Pancreas (tissue), 10 donors: Measurements from ENCODE around the gene E2F8. TPM values are rescaled to one million over a fixed set of nuclear protein-coding genes. Genes with fewer than 3 reads are reported as not detected.
"Not testable (repeated sequence)": the region's sequence is repeated elsewhere in the genome, so short reads cannot be mapped to it uniquely, and the experiment has no call there.

ENCODE experiments used
- ATAC-seq, 4 donors: fragments of 200-7000 bp; cut with Tn5 transposase; one replicate each; pipeline versions ENCODE4 v1.8.0 to v1.9.1; 2020; ENCODE audit warnings: mild to moderate bottlenecking in 4 of 4, moderate library complexity in 4 of 4
- DNase-seq, 6 donors: peaks; one replicate each; pipeline ENCODE4 v3.0.0-alpha.2; 2020
- FAIRE-seq: peaks from 2 replicates; lab custom pipeline; 2012; peaks lifted over from hg19 to GRCh38; lab: Jason Lieb, UNC
- H3K27ac ChIP-seq, 4 donors: fragments of 200-600 bp; sonication (generic); 1 replicate in 3 of 4; 2 replicates in 1 of 4; pipeline versions ENCODE4 v1.5.0 to v1.8.0; 2020
- H3K27me3 ChIP-seq, 4 donors: fragments of 200-600 bp; one replicate each; pipeline ENCODE4 v1.8.0; 2021
- H3K36me3 ChIP-seq, 3 donors: fragments of 200-600 bp; sonication (generic) in 1 of 3; one replicate each; pipeline versions ENCODE4 v1.5.0 to v1.8.0; 2020 to 2021
- H3K4me1 ChIP-seq, 3 donors: fragments of 200-600 bp; one replicate each; pipeline ENCODE4 v1.8.0; 2021
- H3K4me3 ChIP-seq, 4 donors: fragments of 200-600 bp; sonication (generic) in 2 of 4; one replicate each; pipeline versions ENCODE4 v1.5.0 to v1.8.0; 2020 to 2021
- H3K9me3 ChIP-seq, 4 donors: fragments of 200-600 bp; one replicate each; pipeline ENCODE4 v1.8.0; 2021
- WGBS, 2 donors: extraction: QIAGEN DNeasy Blood & Tissue Kit; methylation state at CpG; one replicate each; pipeline ENCODE4 v1.1.7; 2013; 5-methylcytosine and 5-hydroxymethylcytosine counted together
- intact Hi-C, 3 donors: fragments of 100-400 bp; cut with DNase I; formaldehyde crosslinking; loops; one replicate each; pipeline versions ENCODE4 v1.11.1 to v1.14.2; 2022
- polyA plus RNA-seq, 2 donors: library from polyadenylated mRNA; stranded (reverse); fragments of 200-250 nt; gene quantifications; one replicate each; pipeline ENCODE4 v1.2.3, GENCODE V29; 2013
- total RNA-seq, 6 donors: library from RNA; stranded (reverse); fragmentation: NEBNext Ultra II Directional in 4 of 6; extraction: Animal tissue kit (Norgen Biotek cat#: 25700) in 4 of 6; gene quantifications; one replicate each; pipeline versions ENCODE4 v1.2.1 to v1.2.4, GENCODE V29; 2021 to 2023
- TF ChIP-seq, protein P1 (sequence below), 4 donors: fragments of 200-600 bp; sonication (generic) in 3 of 4; IDR thresholded peaks; one replicate each; pipeline versions ENCODE4 v1.5.0 to v1.8.0; 2021; ENCODE audit warnings: antibody characterized with exemption in 4 of 4
- donor health status: healthy with polysubstance abuse.
- donor health status: DM: no; HTN: no; CAD: no; lungs with moderate emphysema.
- donor health status: DM: no; HTN: no; CAD: no.
- donor health status: control.
- donor health status: control.
- donor health status: Bipolar disorder and iron deficiency.
- donor health status: DM: yes; HTN: yes; CAD: no.
- donor health status: DM: no; HTN: no; CAD: no.
- donor health status: DM: no; HTN: no; CAD: no.
- donor health status: DM: yes; HTN: yes; CAD: no.

E2F8 gene
- total and polyA plus RNA-seq, 8 donors = 0.06 to 0.44 (median 0.15) TPM; not detected in 5

DNA sequence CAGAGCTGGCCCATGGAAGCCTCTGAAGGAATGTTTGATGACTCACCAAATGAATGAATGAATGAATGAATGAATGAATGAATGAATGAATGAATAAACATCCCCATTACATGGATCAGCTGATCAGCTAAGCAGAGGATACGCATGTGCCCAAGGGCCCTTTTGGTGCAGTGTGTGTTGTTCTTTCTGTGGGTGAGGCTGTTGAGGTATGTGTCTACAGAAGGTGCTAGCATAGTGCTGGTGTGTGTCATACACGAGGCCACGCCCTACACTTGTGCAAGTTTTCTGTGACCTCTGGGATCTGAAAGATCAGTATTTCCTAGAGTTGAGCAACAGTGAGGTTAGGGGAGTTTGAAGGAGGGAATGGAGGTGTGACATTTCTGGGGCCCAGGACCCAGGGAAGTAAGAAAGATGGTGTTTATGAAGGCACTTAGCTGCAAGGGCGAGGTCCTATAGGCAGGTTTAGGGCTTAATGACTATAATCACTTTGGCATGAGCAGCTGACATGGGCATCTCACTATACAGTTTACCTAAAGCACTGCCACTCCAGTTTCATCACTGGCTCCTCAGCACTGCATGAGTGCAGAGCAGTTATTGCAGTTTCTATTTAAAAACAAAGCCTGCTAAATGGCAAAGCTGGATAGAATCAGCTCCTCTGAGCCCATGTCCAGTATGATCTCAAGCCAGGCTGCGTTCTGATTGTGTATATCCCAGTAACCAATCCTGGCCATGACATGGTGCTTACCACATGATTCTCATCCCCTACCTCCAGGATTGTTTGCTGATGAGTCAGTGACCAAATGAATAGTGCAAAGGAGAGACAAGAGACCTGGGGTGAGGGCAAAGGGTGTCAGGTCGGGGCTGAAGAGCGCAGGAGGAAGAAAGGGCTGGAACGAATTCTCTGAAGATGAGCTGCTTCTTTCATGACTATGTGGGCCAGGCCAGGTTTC, 36.4 kb upstream of the E2F8 start:
- Histone ChIP-seq H3K27me3 (no peaks in the 10 kb centered on the region), H3K9me3 (no peaks in the 10 kb centered on the region), H3K4me3 (no peak overlapping the region), H3K4me1 (no peaks in the 10 kb centered on the region), H3K36me3 (no peaks in the 10 kb centered on the region), H3K27ac (no peak overlapping the region)
- no peak for DNase-seq
- WGBS, 2 donors = 71 to 81% methylated on average over 8 of the region's 8 CpGs
- TF ChIP-seq, protein P1, sequence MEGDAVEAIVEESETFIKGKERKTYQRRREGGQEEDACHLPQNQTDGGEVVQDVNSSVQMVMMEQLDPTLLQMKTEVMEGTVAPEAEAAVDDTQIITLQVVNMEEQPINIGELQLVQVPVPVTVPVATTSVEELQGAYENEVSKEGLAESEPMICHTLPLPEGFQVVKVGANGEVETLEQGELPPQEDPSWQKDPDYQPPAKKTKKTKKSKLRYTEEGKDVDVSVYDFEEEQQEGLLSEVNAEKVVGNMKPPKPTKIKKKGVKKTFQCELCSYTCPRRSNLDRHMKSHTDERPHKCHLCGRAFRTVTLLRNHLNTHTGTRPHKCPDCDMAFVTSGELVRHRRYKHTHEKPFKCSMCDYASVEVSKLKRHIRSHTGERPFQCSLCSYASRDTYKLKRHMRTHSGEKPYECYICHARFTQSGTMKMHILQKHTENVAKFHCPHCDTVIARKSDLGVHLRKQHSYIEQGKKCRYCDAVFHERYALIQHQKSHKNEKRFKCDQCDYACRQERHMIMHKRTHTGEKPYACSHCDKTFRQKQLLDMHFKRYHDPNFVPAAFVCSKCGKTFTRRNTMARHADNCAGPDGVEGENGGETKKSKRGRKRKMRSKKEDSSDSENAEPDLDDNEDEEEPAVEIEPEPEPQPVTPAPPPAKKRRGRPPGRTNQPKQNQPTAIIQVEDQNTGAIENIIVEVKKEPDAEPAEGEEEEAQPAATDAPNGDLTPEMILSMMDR (IDR thresholded peaks at IDR 0.05) = no peak
- intact Hi-C loops = no loop called here
- FAIRE-seq = no peak
- no peak for ATAC-seq

DNA sequence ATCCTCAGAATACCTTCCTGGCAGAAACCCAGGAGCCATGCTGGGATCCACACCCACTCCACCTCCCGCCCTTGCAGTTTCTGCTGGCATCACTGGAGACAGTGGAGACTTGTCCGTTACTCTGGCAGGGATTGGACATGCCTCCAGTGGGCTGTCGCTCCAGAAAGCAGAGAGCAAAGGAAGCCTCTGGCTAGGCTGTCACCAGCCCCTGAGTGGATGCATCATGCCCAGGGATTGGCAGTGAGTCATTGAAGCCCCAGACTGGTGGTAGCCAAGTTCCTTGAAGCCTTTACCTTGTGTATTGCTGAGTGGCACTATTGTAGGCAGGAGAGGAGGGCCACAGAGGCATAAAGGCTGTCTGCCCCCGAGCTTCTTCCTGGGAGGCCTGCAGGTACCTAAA, 34.8 kb upstream of the E2F8 start:
- ATAC-seq (no peak), DNase-seq (no peak), FAIRE-seq (no peak)
- Histone ChIP-seq H3K4me1 (no peaks in the 10 kb centered on the region), H3K4me3 (no peak overlapping the region), H3K27ac (no peak overlapping the region), H3K36me3 (no peaks in the 10 kb centered on the region), H3K27me3 (no peaks in the 10 kb centered on the region), H3K9me3 (no peaks in the 10 kb centered on the region)
- WGBS, 2 donors = 77 to 94% methylated on average over 4 of the region's 4 CpGs
- TF ChIP-seq, protein P1 (IDR thresholded peaks at IDR 0.05) = no peak
- intact Hi-C loops = no loop called here

DNA sequence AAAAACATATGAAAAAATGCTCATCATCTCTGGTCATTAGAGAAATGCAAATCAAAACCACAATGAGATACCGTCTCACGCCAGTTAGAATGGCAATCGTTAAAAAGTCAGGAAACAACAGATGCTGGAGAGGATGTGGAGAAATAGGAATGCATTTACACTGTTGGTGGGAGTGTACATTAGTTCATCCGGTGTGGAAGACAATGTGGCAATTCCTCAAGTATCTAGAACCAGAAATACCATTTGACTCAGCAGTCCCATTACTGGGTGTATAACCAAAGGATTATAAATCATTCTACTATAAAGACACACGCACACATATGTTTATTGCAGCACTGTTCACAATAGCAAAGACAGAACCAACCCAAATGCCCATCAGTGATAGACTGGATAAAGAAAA, 32.5 kb upstream of the E2F8 start:
- H3K36me3 ChIP-seq, H3K9me3 ChIP-seq, ATAC-seq, H3K27me3 ChIP-seq, H3K4me1 ChIP-seq, intact Hi-C loops, DNase-seq, H3K27ac ChIP-seq, H3K4me3 ChIP-seq, FAIRE-seq: not testable (repeated sequence)
- WGBS, 2 donors = 80 to 87% methylated on average over 5 of the region's 5 CpGs

DNA sequence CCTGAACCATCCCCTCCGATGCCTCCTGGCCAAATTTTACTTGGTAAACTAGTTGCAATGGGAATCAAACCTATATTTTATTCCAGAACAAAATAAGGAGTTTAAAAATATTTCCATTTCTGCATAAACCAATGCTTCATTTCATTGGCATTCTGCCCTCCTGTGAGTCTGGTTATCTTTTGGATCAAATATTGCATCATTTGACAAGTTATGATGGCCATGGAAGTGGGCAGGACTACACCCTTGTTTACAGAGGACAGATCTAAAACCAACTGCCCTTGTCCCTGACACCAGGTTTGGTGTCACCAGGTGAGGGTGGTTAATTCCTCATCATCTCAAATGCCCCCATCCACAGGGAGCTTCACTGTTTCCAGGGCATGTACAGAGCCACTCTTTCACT, 28.2 kb upstream of the E2F8 start:
- no peak for FAIRE-seq

DNA sequence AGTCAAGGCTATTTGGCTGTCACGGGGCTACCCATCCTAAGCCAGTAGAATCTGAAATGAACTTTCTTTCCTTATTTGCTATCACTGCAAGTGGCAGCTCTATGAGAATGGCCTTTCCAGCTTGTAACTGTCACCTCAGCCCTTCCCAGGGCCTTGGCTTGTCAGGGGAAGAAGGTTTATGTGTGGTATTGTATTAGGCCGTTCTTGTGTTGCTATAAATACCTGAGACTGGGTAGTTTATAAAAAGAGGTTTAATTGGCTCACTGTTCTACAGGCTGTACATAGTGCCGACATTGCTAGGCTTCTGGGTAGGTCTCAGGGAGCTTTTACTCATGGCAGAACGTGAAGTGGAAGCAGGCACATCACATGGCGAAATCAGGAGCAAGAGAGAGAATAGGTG, 26.8 kb upstream of the E2F8 start:
- Histone ChIP-seq H3K36me3 (no peaks in the 10 kb centered on the region), H3K4me3 (no peak overlapping the region), H3K9me3 (no peaks in the 10 kb centered on the region), H3K27me3 (no peaks in the 10 kb centered on the region), H3K4me1 (no peaks in the 10 kb centered on the region), H3K27ac (no peak overlapping the region)
- TF ChIP-seq, protein P1 (IDR thresholded peaks at IDR 0.05) = no peak
- ATAC-seq = no peak
- intact Hi-C loops = no loop called here
- no peak for FAIRE-seq
- DNase-seq = no peak
- 85 to 90% methylated on average over 5 of the region's 5 CpGs for WGBS, 2 donors

More for the DNA sequence above, 28.2 kb upstream of the E2F8 start:
- Histone ChIP-seq H3K27ac (no peak overlapping the region), H3K36me3 (no peaks in the 10 kb centered on the region), H3K4me3 (no peak overlapping the region), H3K4me1 (no peaks in the 10 kb centered on the region), H3K9me3 (no peaks in the 10 kb centered on the region), H3K27me3 (no peaks in the 10 kb centered on the region)
- DNase-seq (no peak), ATAC-seq (no peak)
- intact Hi-C loops = no loop called here
- TF ChIP-seq, protein P1 (IDR thresholded peaks at IDR 0.05) = no peak
- 71 to 89% methylated on average over 1 of the region's 1 CpG for WGBS, 2 donors
